K562 treated with DMSO at 1 percent for 4 hours (cell line): ENCODE results near the gene SSBP2. TPM values are rescaled to one million over a fixed set of nuclear protein-coding genes. Genes with fewer than 3 reads are reported as not detected.

ENCODE experiments used
- total RNA-seq: library from RNA; unstranded; fragments of 300-600 nt; gene quantifications from 2 replicates; pipeline ENCODE4 v1.2.3, GENCODE V29; 2022; ENCODE audit not compliant: insufficient read depth

Gene SSBP2
- total RNA-seq = 28.0 and 32.6 TPM in 2 replicates

DNA sequence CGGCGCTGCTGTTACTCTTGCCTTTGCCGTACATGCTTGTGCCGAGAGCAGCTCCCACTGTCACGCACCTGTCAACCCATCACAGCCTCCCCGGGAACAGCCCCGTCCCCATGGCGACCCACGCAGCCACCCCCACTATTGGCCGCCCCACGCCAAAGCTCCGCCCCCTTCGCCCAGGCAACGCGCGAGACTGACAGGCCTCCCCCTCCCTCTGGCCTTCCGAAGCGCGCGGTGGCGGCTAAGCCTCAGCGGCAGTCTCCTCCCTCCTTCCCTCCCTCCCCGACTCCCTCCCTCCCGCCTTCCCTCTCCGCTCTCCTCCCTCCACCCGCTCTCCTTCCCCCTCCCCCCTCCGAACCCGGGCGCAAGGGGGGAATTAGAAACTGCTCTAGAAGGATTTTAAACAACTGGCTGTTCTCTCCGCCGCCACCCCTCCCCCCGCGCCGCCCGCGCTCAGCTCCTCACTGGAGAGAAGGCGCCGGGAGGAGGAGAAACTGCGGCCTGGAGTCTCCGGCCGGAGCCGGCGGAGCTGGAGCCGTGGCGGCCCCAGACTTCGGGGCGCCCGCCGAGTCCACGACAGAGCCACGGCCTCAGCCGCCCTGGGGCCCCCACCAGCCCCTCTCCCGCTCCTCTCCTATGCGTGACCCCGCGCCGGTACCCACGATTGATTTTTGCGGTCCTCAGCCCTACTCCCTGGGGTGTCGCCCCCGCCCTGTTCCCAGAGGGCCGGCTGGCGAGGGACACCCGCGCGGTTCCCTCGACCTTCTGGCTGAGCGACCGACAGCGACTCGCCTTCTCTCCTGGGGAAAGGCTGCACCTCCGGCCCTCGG lies at the start of gene SSBP2:
SSBP2 (minus strand) TSS at position 89 of the 827 bp plus-strand sequence; CDS start at position 34, 55 bp downstream.

DNA sequence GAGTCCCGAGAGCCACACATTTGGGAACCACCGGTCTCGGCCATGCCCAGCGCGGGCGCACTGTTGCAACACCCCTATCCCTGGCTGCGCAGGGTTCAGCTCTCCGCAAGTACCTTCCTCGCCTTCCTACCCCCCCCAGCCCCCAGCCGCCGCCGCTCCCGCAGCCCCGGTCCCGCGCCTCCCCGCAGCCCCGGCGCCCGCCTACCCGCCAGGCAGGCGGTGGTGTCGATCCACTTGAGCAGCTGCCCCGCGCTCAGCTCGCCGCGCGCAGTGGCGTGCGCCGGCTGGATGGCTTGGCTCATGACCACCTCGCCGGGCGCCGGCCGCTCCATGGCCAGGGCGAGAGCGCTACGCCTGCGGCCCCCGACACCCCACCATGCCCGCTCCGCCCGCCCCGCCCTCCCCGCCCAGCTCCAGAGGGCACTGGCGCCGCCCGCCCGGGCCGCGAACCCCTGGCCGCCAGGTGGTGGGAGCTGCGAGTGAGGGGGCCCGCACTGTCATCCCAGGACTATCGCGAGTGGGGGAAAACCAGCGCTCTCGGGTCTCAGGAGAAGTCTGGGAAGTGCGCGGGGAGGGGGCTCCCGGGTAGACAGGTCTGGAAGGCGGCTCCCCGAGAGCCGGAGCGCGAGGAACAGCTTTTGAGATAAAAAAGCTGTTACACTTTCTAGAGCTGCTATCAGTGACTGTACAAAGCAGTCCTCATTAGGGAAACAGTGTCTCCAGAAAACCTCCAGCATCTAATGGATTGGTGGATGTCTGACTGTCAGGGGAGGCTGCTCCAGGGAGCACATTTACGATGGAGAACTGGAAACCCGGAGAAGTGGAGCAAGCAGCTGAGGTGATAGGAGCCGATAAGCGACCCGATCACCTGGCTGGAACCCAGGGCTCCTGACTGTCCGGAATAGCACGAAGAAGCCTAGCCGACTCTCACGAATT lies 356.8 kb downstream of the SSBP2 start, which contains the start of gene ACOT12:
ACOT12 (minus strand) TSS at position 352 of the 936 bp plus-strand sequence; CDS start at position 332, 20 bp downstream.

Other genes starting within 250 kb of the SSBP2 start
- gene ATG10, start 220.9 kb upstream of the SSBP2 start, total RNA-seq = 5.8 and 6.8 TPM in 2 replicates